IMR-90 (cell line): Measurements from ENCODE around the gene DNMT3B. TPM values are rescaled to one million over a fixed set of nuclear protein-coding genes. Genes with fewer than 3 reads are reported as not detected.

Source experiments
- ATAC-seq: fragments of 200-7000 bp; cut with Tn5 transposase; 2 replicates; pipeline ENCODE4 v1.9.1; 2020; ENCODE audit warnings: low read depth, mild to moderate bottlenecking, moderate library complexity
- BruUV-seq: library from RNA; stranded (reverse); fragments of 400-500 nt; replicated peaks from 2 replicates; lab custom pipeline; 2021; lab: Mats Ljungman, UMichigan
- CTCF ChIA-PET: fragments of 300-600 bp; formaldehyde crosslinking; extraction: SDS; loops from one replicate; lab custom pipeline; 2021; ENCODE audit warnings: antibody characterized with exemption; lab: Yijun Ruan, JAX
- POLR2A ChIA-PET: fragments of 300-600 bp; sonication (Branson Sonifier 250); formaldehyde crosslinking; loops from one replicate; lab custom pipeline; 2022; ENCODE audit warnings: antibody characterized with exemption; ENCODE audit not compliant: unreplicated experiment; lab: Charles Lee
- DNase-seq: peaks from one replicate; pipeline ENCODE4 v3.0.0; 2013
- H2AFZ ChIP-seq: replicated peaks from 2 replicates; pipeline ENCODE3; 2013; ENCODE audit warnings: low read length, mild to moderate bottlenecking; ENCODE audit not compliant: poor library complexity
- H2AK5ac ChIP-seq: 2 replicates; pipeline ENCODE4 v1.6.1; 2013; ENCODE audit warnings: low read depth, low read length, inconsistent platforms
- H2AK9ac ChIP-seq: replicated peaks from 2 replicates; pipeline ENCODE3; 2013; ENCODE audit warnings: mild to moderate bottlenecking, low read depth, low read length, moderate library complexity; ENCODE audit not compliant: poor library complexity
- H2BK120ac ChIP-seq: 2 replicates; pipeline ENCODE4 v1.6.1; 2013; ENCODE audit warnings: low read depth, low read length, inconsistent platforms
- H2BK15ac ChIP-seq: 3 replicates; pipeline ENCODE4 v1.6.1; 2013; ENCODE audit warnings: low read depth, low read length, inconsistent platforms
- H2BK20ac ChIP-seq: 2 replicates; pipeline ENCODE4 v1.6.1; 2013; ENCODE audit warnings: low read depth, mild to moderate bottlenecking, inconsistent platforms, low read length, moderate library complexity
- H2BK5ac ChIP-seq: 2 replicates; pipeline ENCODE4 v1.6.1; 2013; ENCODE audit warnings: mild to moderate bottlenecking, low read depth, low read length, inconsistent platforms; ENCODE audit not compliant: poor library complexity, severe bottlenecking
- H3K14ac ChIP-seq: replicated peaks from 2 replicates; pipeline ENCODE4 v1.6.1; 2013; ENCODE audit warnings: low read depth, low read length, inconsistent platforms
- H3K18ac ChIP-seq: 2 replicates; pipeline ENCODE4 v1.6.1; 2013; ENCODE audit warnings: low read depth, low read length, control low read depth
- H3K23ac ChIP-seq: 2 replicates; pipeline ENCODE4 v1.6.1; 2013; ENCODE audit warnings: low read depth, low read length, inconsistent platforms
- H3K27ac ChIP-seq: 2 replicates; pipeline ENCODE4 v1.5.1; 2013; ENCODE audit warnings: mild to moderate bottlenecking, control low read depth, low read length; ENCODE audit not compliant: insufficient read depth
- H3K27me3 ChIP-seq: 2 replicates; pipeline ENCODE4 v1.6.1; 2013; ENCODE audit warnings: low read length; ENCODE audit not compliant: control insufficient read depth, insufficient read depth
- H3K36me3 ChIP-seq: 2 replicates; pipeline ENCODE4 v1.6.1; 2013; ENCODE audit warnings: low read length, mixed read lengths; ENCODE audit not compliant: control insufficient read depth, insufficient read depth
- H3K4ac ChIP-seq: 2 replicates; pipeline ENCODE4 v1.6.1; 2013; ENCODE audit warnings: low read depth, low read length, inconsistent platforms
- H3K4me1 ChIP-seq: 2 replicates; pipeline ENCODE4 v1.6.1; 2013; ENCODE audit warnings: low read length, mixed read lengths; ENCODE audit not compliant: control insufficient read depth, insufficient read depth
- H3K4me2 ChIP-seq: 2 replicates; pipeline ENCODE4 v1.6.1; 2013; ENCODE audit warnings: low read depth, mild to moderate bottlenecking, control low read depth, low read length, moderate library complexity
- H3K4me3 ChIP-seq: 2 replicates; pipeline ENCODE4 v1.5.1; 2013; ENCODE audit warnings: low read depth, mild to moderate bottlenecking, control low read depth, low read length, moderate library complexity; ENCODE audit not compliant: insufficient read depth
- H3K56ac ChIP-seq: 2 replicates; pipeline ENCODE4 v1.6.1; 2013; ENCODE audit warnings: low read length, inconsistent platforms; ENCODE audit not compliant: insufficient read depth; ENCODE audit errors: extremely low read depth
- H3K79me1 ChIP-seq, 2 experiments: 2 replicates each; pipeline ENCODE4 v1.6.1; 2013; ENCODE audit warnings: low read length in 2 of 2, inconsistent platforms in 1 of 2, low read depth in 1 of 2
- H3K9ac ChIP-seq: 2 replicates; pipeline ENCODE4 v1.6.1; 2013; ENCODE audit warnings: low read depth, low read length, control low read depth
- H3K9me1 ChIP-seq: 2 replicates; pipeline ENCODE4 v1.6.1; 2013; ENCODE audit warnings: low read length, inconsistent platforms; ENCODE audit not compliant: insufficient read depth
- H3K9me3 ChIP-seq: 2 replicates; pipeline ENCODE4 v1.6.1; 2013; ENCODE audit warnings: low read length; ENCODE audit not compliant: control insufficient read depth, insufficient read depth
- H4K20me1 ChIP-seq: 2 replicates; pipeline ENCODE4 v1.6.1; 2013; ENCODE audit warnings: low read length, inconsistent platforms; ENCODE audit not compliant: insufficient read depth
- H4K5ac ChIP-seq: 2 replicates; pipeline ENCODE4 v1.6.1; 2013; ENCODE audit warnings: mild to moderate bottlenecking, low read depth, low read length, control low read depth
- H4K8ac ChIP-seq, 2 experiments: 2 replicates each; pipeline ENCODE4 v1.6.1; 2013; ENCODE audit warnings: low read depth in 2 of 2, low read length in 2 of 2, control low read depth in 1 of 2, inconsistent platforms in 1 of 2
- H4K91ac ChIP-seq: 2 replicates; pipeline ENCODE4 v1.6.1; 2013; ENCODE audit warnings: low read depth, low read length, inconsistent platforms; ENCODE audit not compliant: insufficient read depth
- BHLHE40 ChIP-seq: fragments of 150-350 bp; IDR thresholded peaks from 2 replicates; pipeline ENCODE4 v1.6.1; 2016; ENCODE audit warnings: mild to moderate bottlenecking, low read depth, low read length
- POLR2A ChIP-seq: IDR thresholded peaks from 2 replicates; pipeline ENCODE4 v1.6.1; 2012; ENCODE audit warnings: mild to moderate bottlenecking, low read depth, low read length
- RCOR1 ChIP-seq: IDR thresholded peaks from 2 replicates; pipeline ENCODE4 v1.6.1; 2012; ENCODE audit warnings: mild to moderate bottlenecking, low read length, improper control_type of control experiment; ENCODE audit not compliant: insufficient replicate concordance
- RFX5 ChIP-seq: IDR thresholded peaks from 2 replicates; pipeline ENCODE4 v1.8.0; 2012; ENCODE audit warnings: low read depth, mild to moderate bottlenecking, low read length, moderate library complexity
- WGBS, 2 experiments: methylation state at CpG; one replicate each; pipeline versions ENCODE4 v1.1.5 to v1.1.7; 2013; ENCODE audit warnings: missing lambda C conversion rate in 2 of 2; ENCODE audit not compliant: insufficient read length in 1 of 2; ENCODE audit errors: extremely low coverage in 2 of 2; 5-methylcytosine and 5-hydroxymethylcytosine counted together
- dilution Hi-C: fragments of 300-500 bp; cut with HindIII; formaldehyde crosslinking; loops from one replicate; pipeline ENCODE4 v1.14.3; 2018; ENCODE audit warnings: low sequenced_read_pairs; ENCODE audit not compliant: unreplicated experiment
- in situ Hi-C: fragments of 300-500 bp; cut with MboI; formaldehyde crosslinking; loops from 3 replicates; pipeline ENCODE4 v1.14.3; 2019; ENCODE audit warnings: low sequenced_read_pairs, inconsistent platforms, mixed read lengths
- intact Hi-C: fragments of 100-400 bp; cut with micrococcal nuclease; formaldehyde crosslinking; loops from 2 replicates; pipeline ENCODE4 v1.10.0; 2022
- polyA plus RNA-seq, 3 experiments: library from polyadenylated mRNA; depleted of rRNA; stranded (reverse); fragments of >200 nt; gene quantifications; 2 replicates each; pipeline ENCODE4 v1.2.3, GENCODE V29; 2012; ENCODE audit warnings: low replicate concordance in 1 of 3
- total RNA-seq: library from RNA; depleted of rRNA; stranded (reverse); fragments of >200 nt; gene quantifications from 2 replicates; pipeline ENCODE4 v1.2.3, GENCODE V29; 2012
- TF ChIP-seq, protein P1 (sequence below): fragments of 150-350 bp; IDR thresholded peaks from 2 replicates; pipeline ENCODE4 v1.6.1; 2017; ENCODE audit warnings: mild to moderate bottlenecking, antibody characterized with exemption, low read length, low read depth
- TF ChIP-seq, protein P2 (sequence below): fragments of 150-350 bp; IDR thresholded peaks from 2 replicates; pipeline ENCODE4 v1.6.1; 2016; ENCODE audit warnings: low read depth, mild to moderate bottlenecking, low read length, moderate library complexity, borderline replicate concordance

DNMT3B gene
- total and polyA plus RNA-seq, 2 of the 4 experiments (the other 2 are of a cell fraction), result 1.3 to 1.9 TPM

DNA sequence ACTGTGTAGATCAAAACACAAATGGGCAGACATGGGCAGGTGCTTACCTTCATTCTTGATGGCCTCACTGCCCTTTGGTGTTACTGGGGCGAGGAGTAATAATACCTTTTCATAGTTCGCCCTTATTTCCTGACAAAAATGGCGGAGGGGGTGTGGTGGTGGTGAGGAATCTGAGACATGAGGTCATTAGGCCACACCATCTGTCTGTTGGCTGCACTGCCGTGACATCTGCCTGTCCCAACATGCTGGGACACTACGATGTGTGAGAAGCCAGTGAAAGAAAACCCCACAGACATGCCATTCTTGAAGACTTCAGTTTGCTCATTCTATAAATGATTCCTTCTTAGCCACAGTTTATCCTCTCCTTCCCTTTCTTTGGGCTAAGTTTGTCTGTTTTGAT is 44.2 kb downstream of the DNMT3B start:
- no CpG with 5 or more reads among the region's 5 CpGs for WGBS, 2 experiments
- no TSS peak for BruUV-seq
- in situ Hi-C loops, result no loop called here
- Histone ChIP-seq H3K9me3 (no peaks in the 10 kb centered on the region), H3K23ac (no peak overlapping the region), H4K5ac (no peak overlapping the region), H3K56ac (no peak overlapping the region), H3K79me1 (no peaks in the 10 kb centered on the region; a peak in 1 of 4 replicates), H2BK15ac (no peak overlapping the region), H3K27me3 (no peaks in the 10 kb centered on the region), H3K4me3 (no peak overlapping the region), H2AK9ac (no peak overlapping the region), H3K4ac (no peak overlapping the region), H3K18ac (no peak overlapping the region), H4K20me1 (no peaks in the 10 kb centered on the region), H2AFZ (no peak overlapping the region), H2BK120ac (no peak overlapping the region), H3K14ac (no peak overlapping the region), H3K4me1 (no peaks in the 10 kb centered on the region), H2BK5ac (no peak overlapping the region), H3K36me3 (peaks cover 18% of the 10 kb centered on the region), H2AK5ac (no peak overlapping the region), H4K91ac (no peak overlapping the region), H4K8ac (no peak overlapping the region), H2BK20ac (no peak overlapping the region), H3K9ac (no peak overlapping the region), H3K9me1 (peaks cover 10% of the 10 kb centered on the region), H3K27ac (no peak overlapping the region), H3K4me2 (no peak overlapping the region)
- no peak for DNase-seq
- no peak for ATAC-seq
- intact Hi-C loops, result no loop called here
- ChIA-PET CTCF (no interaction called here), POLR2A (no interaction called here)
- dilution Hi-C loops, result no loop called here
- TF ChIP-seq RCOR1, result no peak
- TF ChIP-seq, protein P1, sequence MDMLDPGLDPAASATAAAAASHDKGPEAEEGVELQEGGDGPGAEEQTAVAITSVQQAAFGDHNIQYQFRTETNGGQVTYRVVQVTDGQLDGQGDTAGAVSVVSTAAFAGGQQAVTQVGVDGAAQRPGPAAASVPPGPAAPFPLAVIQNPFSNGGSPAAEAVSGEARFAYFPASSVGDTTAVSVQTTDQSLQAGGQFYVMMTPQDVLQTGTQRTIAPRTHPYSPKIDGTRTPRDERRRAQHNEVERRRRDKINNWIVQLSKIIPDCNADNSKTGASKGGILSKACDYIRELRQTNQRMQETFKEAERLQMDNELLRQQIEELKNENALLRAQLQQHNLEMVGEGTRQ, result no peak
- TF ChIP-seq RFX5, result no peak
- TF ChIP-seq POLR2A, result no peak
- no peak for TF ChIP-seq BHLHE40
- TF ChIP-seq, protein P2, sequence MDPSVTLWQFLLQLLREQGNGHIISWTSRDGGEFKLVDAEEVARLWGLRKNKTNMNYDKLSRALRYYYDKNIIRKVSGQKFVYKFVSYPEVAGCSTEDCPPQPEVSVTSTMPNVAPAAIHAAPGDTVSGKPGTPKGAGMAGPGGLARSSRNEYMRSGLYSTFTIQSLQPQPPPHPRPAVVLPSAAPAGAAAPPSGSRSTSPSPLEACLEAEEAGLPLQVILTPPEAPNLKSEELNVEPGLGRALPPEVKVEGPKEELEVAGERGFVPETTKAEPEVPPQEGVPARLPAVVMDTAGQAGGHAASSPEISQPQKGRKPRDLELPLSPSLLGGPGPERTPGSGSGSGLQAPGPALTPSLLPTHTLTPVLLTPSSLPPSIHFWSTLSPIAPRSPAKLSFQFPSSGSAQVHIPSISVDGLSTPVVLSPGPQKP, result no peak
